Mammary epithelial cell (primary cell): ENCODE data around the gene AP1M1.

Experiments used
- EZH2 ChIP-seq: IDR thresholded peaks from 2 replicates; pipeline ENCODE4 v1.6.1; 2012; ENCODE audit warnings: low read length, inconsistent platforms, borderline replicate concordance
- TF ChIP-seq, protein P1 (sequence below), 2 donors: IDR thresholded peaks in 1 of 2; conservative IDR thresholded peaks in 1 of 2; 2 replicates each; pipeline ENCODE4 v1.5.1; 2011 to 2012; ENCODE audit warnings: inconsistent platforms in 2 of 2, low read length in 2 of 2, mild to moderate bottlenecking in 2 of 2, control low read depth in 1 of 2, low read depth in 1 of 2; ENCODE audit not compliant: insufficient read depth in 1 of 2; ENCODE audit errors: extremely low read depth in 1 of 2

- TF ChIP-seq, protein P1, sequence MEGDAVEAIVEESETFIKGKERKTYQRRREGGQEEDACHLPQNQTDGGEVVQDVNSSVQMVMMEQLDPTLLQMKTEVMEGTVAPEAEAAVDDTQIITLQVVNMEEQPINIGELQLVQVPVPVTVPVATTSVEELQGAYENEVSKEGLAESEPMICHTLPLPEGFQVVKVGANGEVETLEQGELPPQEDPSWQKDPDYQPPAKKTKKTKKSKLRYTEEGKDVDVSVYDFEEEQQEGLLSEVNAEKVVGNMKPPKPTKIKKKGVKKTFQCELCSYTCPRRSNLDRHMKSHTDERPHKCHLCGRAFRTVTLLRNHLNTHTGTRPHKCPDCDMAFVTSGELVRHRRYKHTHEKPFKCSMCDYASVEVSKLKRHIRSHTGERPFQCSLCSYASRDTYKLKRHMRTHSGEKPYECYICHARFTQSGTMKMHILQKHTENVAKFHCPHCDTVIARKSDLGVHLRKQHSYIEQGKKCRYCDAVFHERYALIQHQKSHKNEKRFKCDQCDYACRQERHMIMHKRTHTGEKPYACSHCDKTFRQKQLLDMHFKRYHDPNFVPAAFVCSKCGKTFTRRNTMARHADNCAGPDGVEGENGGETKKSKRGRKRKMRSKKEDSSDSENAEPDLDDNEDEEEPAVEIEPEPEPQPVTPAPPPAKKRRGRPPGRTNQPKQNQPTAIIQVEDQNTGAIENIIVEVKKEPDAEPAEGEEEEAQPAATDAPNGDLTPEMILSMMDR (conservative IDR thresholded peaks at IDR 0.05 in 1 of 2, IDR thresholded peaks at IDR 0.05 in 1 of 2; ENCODE audit: extremely low read depth in 1 of 2, insufficient read depth in 1 of 2, low read depth in 1 of 2, low read length in 2 of 2), result no peak
- no peak for TF ChIP-seq EZH2
Measured at GRCh38 chr19:16206046-16206605, 8.4 kb downstream of the AP1M1 start.
